Nephron progenitor cell (in vitro differentiated cells): ENCODE measurements around the gene PTPN9.

Experiments
- DNase-seq: peaks from one replicate; pipeline ENCODE4 v3.0.0; 2021
- H3K27ac Mint-ChIP-seq: 2 replicates; pipeline ENCODE4 v1.8.0; 2021; ENCODE audit warnings: mild to moderate bottlenecking, moderate library complexity, mixed read lengths
- H3K27me3 Mint-ChIP-seq: 2 replicates; pipeline ENCODE4 v1.8.0; 2021; ENCODE audit warnings: mild to moderate bottlenecking, low read depth, mixed read lengths; ENCODE audit not compliant: poor library complexity
- H3K36me3 Mint-ChIP-seq: 2 replicates; pipeline ENCODE4 v1.8.0; 2021; ENCODE audit warnings: low read depth, mixed read lengths
- H3K4me1 Mint-ChIP-seq: 2 replicates; pipeline ENCODE4 v1.8.0; 2021; ENCODE audit warnings: mixed read lengths
- H3K4me3 Mint-ChIP-seq: 2 replicates; pipeline ENCODE4 v1.8.0; 2021; ENCODE audit warnings: mild to moderate bottlenecking, moderate library complexity, mixed read lengths
- H3K9me3 Mint-ChIP-seq: 2 replicates; pipeline ENCODE4 v1.8.0; 2021; ENCODE audit warnings: mild to moderate bottlenecking, moderate library complexity, mixed read lengths
- TF ChIP-seq, protein P1 (sequence below): fragments of 200-600 bp; sonication (generic); IDR thresholded peaks from 2 replicates; pipeline ENCODE4 v1.5.0; 2021; ENCODE audit warnings: antibody characterized with exemption

Gene PTPN9

DNA sequence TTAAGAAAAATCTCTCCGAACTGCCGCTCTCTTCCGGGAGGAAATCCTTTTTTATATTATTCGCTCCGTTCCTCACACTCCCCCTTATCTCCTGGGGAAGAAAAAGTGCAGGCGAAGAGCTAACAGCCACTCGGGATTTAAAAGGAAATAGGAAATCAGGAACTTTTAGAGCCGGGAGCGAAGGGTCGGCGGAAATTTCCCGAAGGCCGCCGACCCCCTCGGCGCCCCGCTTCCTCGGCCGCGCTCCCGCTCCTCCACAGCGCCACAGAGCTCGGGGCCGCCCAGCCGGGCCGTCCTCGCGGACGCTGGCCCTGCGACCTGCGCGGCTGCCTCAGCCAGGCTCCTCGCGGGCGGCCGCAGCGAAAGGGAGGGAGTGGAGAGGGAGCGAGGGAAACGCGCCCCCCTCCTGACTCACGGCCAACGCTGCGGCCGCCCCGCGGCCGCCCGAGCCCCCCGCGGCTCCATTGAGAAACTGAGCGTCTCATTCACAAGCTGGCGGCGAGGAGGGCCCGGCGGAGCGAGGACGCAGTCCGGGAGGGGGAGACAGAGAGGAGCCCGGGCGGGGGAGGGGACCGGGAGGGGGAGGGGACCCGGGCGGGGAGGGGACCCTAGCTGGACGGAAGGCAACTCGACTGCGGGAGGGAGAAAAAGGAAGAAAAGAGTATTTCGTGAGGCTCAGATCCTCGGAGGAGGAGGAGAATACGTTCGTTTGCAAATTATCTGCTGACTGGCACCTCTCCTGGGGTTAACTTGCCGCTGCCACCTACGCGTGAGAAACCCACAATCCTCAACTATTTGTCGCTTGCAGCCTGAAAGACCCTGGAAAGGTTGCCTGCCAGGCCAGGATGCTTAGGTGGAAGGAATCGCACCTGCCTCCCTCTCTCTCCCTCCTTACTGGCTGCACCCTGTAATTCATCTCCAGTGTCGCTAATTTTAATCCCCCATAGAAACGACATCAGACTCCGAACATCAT lies at the start of gene PTPN9:
TSS of gene PTPN9 (minus strand) at position 368 of the 973 bp plus-strand sequence. CDS start 539 bp downstream, outside the sequence.
- Mint-ChIP-seq H3K27me3 (no peaks in the 10 kb centered on the region), H3K4me1 (peaks cover 29% of the 10 kb centered on the region), H3K27ac (peak within 1 kb of the TSS; percentile 90), H3K36me3 (peaks cover 3% of the 10 kb centered on the region), H3K4me3 (peak within 1 kb of the TSS; percentile 96), H3K9me3 (no peaks in the 10 kb centered on the region)
- DNase-seq: peak; percentile 85
- TF ChIP-seq, protein P1, sequence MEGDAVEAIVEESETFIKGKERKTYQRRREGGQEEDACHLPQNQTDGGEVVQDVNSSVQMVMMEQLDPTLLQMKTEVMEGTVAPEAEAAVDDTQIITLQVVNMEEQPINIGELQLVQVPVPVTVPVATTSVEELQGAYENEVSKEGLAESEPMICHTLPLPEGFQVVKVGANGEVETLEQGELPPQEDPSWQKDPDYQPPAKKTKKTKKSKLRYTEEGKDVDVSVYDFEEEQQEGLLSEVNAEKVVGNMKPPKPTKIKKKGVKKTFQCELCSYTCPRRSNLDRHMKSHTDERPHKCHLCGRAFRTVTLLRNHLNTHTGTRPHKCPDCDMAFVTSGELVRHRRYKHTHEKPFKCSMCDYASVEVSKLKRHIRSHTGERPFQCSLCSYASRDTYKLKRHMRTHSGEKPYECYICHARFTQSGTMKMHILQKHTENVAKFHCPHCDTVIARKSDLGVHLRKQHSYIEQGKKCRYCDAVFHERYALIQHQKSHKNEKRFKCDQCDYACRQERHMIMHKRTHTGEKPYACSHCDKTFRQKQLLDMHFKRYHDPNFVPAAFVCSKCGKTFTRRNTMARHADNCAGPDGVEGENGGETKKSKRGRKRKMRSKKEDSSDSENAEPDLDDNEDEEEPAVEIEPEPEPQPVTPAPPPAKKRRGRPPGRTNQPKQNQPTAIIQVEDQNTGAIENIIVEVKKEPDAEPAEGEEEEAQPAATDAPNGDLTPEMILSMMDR: peak; percentile 38

DNA sequence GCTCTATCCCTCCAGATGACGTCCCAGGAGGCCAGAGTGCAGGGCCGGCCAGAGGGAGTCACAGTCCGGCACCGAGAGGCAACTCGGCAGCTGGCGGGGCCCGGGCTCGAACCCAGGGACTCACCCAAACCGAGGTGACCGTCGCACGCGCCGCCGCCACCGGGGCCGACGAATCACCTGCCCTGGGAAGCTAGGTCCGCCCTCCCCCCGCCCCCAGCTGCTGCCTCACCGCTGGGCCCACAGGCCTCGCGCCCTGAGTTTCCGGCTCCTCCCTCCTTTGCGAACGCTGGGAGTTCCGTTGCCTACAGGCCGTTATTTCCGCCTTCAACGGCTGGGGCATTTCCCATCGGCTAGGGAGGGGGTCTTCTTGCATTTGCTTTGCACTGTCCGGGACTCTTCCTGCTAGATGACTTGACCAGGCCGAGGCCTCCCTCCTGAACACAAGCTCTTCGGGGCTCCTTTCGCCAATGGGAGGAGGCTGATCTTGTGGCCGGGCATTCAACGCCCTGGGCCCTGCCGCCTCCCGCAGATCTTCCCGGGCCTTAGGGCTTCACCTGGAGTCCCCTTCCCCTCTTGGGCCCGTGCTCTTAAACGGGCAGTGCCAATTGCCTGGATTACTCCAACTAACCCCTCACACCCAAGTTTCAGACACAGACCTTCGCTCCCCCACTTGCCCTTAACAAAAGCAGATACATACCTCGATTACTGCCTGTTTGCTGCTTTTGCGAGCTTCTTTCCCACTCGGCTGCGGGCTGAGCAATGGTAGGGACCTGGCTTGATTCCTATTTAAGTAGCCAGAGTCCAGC lies 46.6 kb upstream of the PTPN9 start, which contains the start of gene SNUPN:
TSS of gene SNUPN (minus strand) at position 184 of the 806 bp plus-strand sequence. CDS start 4,674 bp downstream, outside the sequence.
- Mint-ChIP-seq H3K4me1 (peaks cover 24% of the 10 kb centered on the region), H3K27ac (peak within 1 kb of the TSS; percentile 97), H3K36me3 (peaks cover 3% of the 10 kb centered on the region), H3K27me3 (peaks cover 3% of the 10 kb centered on the region), H3K9me3 (no peaks in the 10 kb centered on the region), H3K4me3 (peak within 1 kb of the TSS; percentile 89)
- TF ChIP-seq, protein P1: no peak
- peak; percentile 86 for DNase-seq

DNA sequence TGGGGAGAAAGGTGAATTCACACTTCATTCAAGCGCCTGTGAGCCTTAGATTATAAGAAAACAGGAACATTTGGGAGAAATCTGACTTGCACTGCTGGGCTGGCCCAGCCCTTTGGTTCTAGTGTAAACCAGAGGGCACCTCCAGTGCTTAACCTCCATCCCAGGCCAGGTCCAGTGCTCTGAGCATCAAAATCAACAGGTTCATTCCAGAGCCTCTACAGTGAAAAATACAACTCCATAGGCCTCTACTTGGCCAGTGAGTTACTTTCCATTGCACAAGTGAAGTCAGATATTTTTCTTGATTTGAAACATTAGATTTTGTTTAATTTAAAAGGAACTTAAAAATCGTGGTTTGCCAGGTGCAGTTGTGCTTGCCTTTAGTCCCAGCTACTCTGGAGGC lies 43.4 kb upstream of the PTPN9 start:
- TF ChIP-seq, protein P1: no peak
- DNase-seq: no peak
- H3K9me3 Mint-ChIP-seq: no peaks in the 10 kb centered on the region
- H3K36me3 Mint-ChIP-seq: peaks cover 19% of the 10 kb centered on the region
- H3K27me3 Mint-ChIP-seq: no peaks in the 10 kb centered on the region
- no peak overlapping the region for H3K27ac Mint-ChIP-seq
- no peak overlapping the region for H3K4me3 Mint-ChIP-seq
- H3K4me1 Mint-ChIP-seq: peaks cover 28% of the 10 kb centered on the region

DNA sequence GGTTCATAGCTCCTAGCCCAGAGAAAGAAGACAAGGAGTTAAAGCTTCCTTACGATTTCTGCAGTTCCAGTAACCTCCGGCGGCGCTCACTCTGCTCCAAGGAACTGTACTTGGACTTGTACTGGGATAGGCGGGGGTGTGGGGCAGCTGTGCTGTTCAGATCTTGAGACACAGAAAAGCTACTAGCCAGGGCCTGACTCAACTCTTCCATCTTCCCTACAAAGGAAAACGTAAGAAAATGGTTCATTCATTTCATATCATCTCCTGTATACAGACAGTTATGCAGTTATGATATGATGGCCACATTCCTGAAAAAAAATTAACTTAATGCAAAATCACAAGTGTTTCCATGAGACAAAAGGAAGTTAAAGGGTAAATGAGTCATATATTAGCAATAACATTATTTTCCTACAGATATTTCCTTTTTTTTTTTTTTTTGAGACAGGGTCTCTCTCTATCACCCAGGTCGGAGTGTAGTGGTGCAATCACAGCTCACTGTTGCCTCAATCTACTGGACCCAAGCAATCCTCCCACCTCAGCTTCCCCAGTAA lies 41.8 kb upstream of the PTPN9 start:
- no peak for DNase-seq
- no peaks in the 10 kb centered on the region for H3K27me3 Mint-ChIP-seq
- H3K36me3 Mint-ChIP-seq: peaks cover 32% of the 10 kb centered on the region
- peaks cover 15% of the 10 kb centered on the region for H3K4me1 Mint-ChIP-seq
- TF ChIP-seq, protein P1: no peak
- H3K4me3 Mint-ChIP-seq: no peak overlapping the region
- H3K27ac Mint-ChIP-seq: peak overlapping the region; percentile 75
- H3K9me3 Mint-ChIP-seq: no peaks in the 10 kb centered on the region

DNA sequence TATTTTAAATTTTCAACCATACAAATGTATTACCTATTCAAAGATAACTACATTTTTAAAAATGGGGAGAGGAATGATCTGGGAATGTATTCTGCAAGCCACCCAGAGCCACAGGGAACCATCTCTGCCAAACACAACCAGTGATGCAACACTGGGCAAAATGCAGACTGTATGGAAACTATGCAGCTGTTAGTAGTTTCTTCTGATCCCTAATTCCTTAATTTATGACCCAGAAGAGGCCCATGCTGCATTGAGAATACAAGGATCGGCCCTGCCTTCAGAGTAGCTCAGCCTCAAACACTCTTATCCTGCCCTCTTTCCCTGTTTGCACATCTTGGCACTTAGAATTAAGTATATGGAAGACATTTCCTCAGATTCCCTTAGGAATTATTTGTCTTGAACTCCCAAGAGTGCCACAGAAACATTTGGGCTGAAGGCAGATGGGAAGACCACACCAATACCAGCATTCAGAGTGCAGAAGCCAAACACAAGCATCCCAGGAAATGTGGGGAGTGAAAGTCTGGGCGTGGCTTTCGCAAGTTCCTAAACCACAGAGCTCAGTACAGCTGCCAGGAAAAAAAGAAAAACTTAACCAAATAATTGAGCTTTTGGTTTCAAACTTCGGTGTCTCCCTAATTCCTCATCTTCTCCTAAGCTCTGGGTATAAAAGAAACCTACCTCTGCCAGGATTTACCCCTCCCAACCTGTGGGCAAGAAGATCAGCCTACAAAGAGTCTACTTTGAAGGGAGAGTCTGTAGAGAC lies 41.1 kb upstream of the PTPN9 start:
- Mint-ChIP-seq H3K4me1 (peaks cover 14% of the 10 kb centered on the region), H3K27me3 (no peaks in the 10 kb centered on the region), H3K9me3 (no peaks in the 10 kb centered on the region), H3K27ac (peak overlapping the region; percentile 75), H3K36me3 (peaks cover 39% of the 10 kb centered on the region), H3K4me3 (no peak overlapping the region)
- TF ChIP-seq, protein P1: no peak
- DNase-seq: no peak
